ENCODE measurements around the gene ANAPC2.

GRCh38 chr9:137170486-137171148, 17.7 kb downstream of the ANAPC2 start:
- TF ChIP-seq CTCF (IDR thresholded peaks at IDR 0.05 in 4 of 5, conservative IDR thresholded peaks at IDR 0.05 in 1 of 5): no peak
- no peak for TF ChIP-seq POLR2A (IDR thresholded peaks at IDR 0.05)

All from gastrocnemius medialis (tissue), 4 donors.